HepG2 (cell line): ENCODE data around the gene FAM117B. TPM values are rescaled to one million over a fixed set of nuclear protein-coding genes. Genes with fewer than 3 reads are reported as not detected.

Source experiments
- ATF1 ChIP-seq: IDR thresholded peaks from 2 replicates; pipeline ENCODE4 v1.6.1; 2016; ENCODE audit warnings: mild to moderate bottlenecking, control low read depth
- GABPB1 ChIP-seq: IDR thresholded peaks from 2 replicates; pipeline ENCODE4 v1.6.1; 2016; ENCODE audit warnings: mild to moderate bottlenecking, missing genetic modification reagents, moderate library complexity, missing compliant biosample characterization
- KLF11 ChIP-seq: IDR thresholded peaks from 2 replicates; pipeline ENCODE4 v1.6.1; 2016; ENCODE audit warnings: missing compliant biosample characterization
- NPAS2 ChIP-seq: sonication (generic); formaldehyde crosslinking; IDR thresholded peaks from 2 replicates; pipeline ENCODE4 v1.8.0; 2022; ENCODE audit warnings: mild to moderate bottlenecking, missing genetic modification reagents, borderline replicate concordance
- NR2F1 ChIP-seq, 2 experiments: fragments of 450-650 bp in 1 of 2; formaldehyde crosslinking in 1 of 2; IDR thresholded peaks; 2 replicates each; pipeline versions ENCODE4 v1.5.0 to v1.6.1; 2016 to 2020; ENCODE audit warnings: mild to moderate bottlenecking in 1 of 2, missing compliant biosample characterization in 1 of 2, missing genetic modification reagents in 1 of 2, moderate library complexity in 1 of 2
- THAP11 ChIP-seq: IDR thresholded peaks from 2 replicates; pipeline ENCODE4 v1.6.1; 2016; ENCODE audit warnings: missing biosample characterization, missing genetic modification reagents
- ZFX ChIP-seq: sonication (generic); formaldehyde crosslinking; IDR thresholded peaks from 2 replicates; pipeline ENCODE4 v1.4.0; 2020; ENCODE audit warnings: mild to moderate bottlenecking, low read depth, missing genetic modification reagents, moderate library complexity
- ZNF577 ChIP-seq: sonication (generic); formaldehyde crosslinking; IDR thresholded peaks from 2 replicates; pipeline ENCODE4 v1.4.0; 2020; ENCODE audit warnings: mild to moderate bottlenecking, low read depth, missing genetic modification reagents, borderline replicate concordance
- ZNF720 ChIP-seq: sonication (generic); formaldehyde crosslinking; IDR thresholded peaks from 2 replicates; pipeline ENCODE4 v1.4.0; 2020; ENCODE audit warnings: missing genetic modification reagents
- ZNF792 ChIP-seq: IDR thresholded peaks from 2 replicates; pipeline ENCODE4 v1.6.1; 2016
- polyA plus RNA-seq, 8 experiments: library from polyadenylated mRNA; depleted of rRNA in 3 of 8; stranded (reverse) in 7 of 8; unstranded in 1 of 8; fragments of >200 nt; fragmentation: Illumina TruSeq in 4 of 8; extraction: Trizol in 4 of 8; gene quantifications; 2 replicates each; pipeline versions ENCODE4 v1.2.1 to v1.2.3, GENCODE V29; 2011 to 2016; ENCODE audit warnings: low read depth in 4 of 8, missing spikeins in 1 of 8, mixed read lengths in 1 of 8; ENCODE audit not compliant: insufficient read depth in 1 of 8
- total RNA-seq, 5 experiments: library from RNA; depleted of rRNA; stranded (reverse); fragments of >200 nt; fragmentation: Illumina TruSeq; extraction: Trizol; gene quantifications; 2 replicates each; pipeline ENCODE4 v1.2.3, GENCODE V29; 2016; ENCODE audit warnings: low read depth in 1 of 5
- TF ChIP-seq, protein P1 (sequence below): sonication (generic); formaldehyde crosslinking; IDR thresholded peaks from 2 replicates; pipeline ENCODE4 v1.8.0; 2022; ENCODE audit warnings: missing genetic modification reagents, low read depth, mild to moderate bottlenecking, borderline replicate concordance
- TF ChIP-seq, protein P2 (sequence below): conservative IDR thresholded peaks from 2 replicates; pipeline ENCODE4 v1.6.1; 2018; ENCODE audit warnings: missing genetic modification reagents
- TF ChIP-seq, protein P3 (sequence below): sonication (generic); formaldehyde crosslinking; IDR thresholded peaks from 2 replicates; pipeline ENCODE4 v1.4.0; 2020; ENCODE audit warnings: missing genetic modification reagents, borderline replicate concordance
- TF ChIP-seq, protein P4 (sequence below): IDR thresholded peaks from 2 replicates; pipeline ENCODE4 v1.6.1; 2016; ENCODE audit warnings: missing biosample characterization, missing genetic modification reagents, low read depth
- TF ChIP-seq, protein P5 (sequence below): IDR thresholded peaks from 2 replicates; pipeline ENCODE4 v1.6.1; 2016; ENCODE audit warnings: missing compliant biosample characterization, missing genetic modification reagents, borderline replicate concordance

The FAM117B gene
- total and polyA plus RNA-seq, 2 of the 13 experiments (the other 11 are each of a cell fraction or from before 2014, with no cell fraction given) = 5.8 to 11.0 TPM

DNA sequence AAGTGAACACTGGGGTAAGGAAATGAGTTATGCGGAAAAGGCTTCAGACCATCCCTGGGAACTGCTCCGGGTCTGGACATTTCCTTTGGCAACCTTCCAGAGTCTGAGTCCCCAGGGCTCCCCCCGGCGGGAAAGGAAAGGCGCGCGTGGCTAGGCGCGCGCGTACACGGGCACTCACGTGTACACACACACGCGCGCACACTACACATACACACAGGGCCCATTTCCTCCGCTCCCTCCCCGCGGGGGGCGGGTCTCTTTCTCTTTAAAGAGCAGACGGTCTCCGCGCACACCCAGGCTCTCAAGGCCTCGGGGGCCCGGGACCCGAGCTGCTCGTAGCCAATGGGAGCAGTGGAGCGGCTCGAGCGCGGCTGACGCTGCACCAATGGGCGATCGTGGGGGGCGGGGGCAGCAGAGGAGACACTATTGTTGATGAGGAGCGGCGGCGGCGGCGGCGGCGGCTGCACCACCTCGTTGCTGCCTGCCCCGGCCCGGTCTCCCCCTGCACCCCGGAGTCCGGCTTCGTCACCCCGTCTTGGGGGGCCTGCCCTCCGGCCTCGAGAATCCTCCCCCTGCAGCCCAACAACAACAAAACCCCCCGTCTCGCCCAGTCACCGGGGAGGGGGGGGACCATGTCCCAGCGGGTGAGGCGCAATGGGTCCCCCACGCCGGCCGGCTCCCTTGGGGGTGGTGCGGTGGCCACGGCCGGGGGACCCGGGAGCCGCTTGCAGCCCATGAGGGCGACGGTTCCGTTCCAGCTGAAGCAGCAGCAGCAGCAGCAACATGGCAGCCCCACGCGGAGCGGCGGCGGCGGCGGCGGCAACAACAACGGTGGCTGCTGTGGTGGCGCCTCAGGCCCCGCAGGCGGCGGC is at the start of gene FAM117B (continued):
- TF ChIP-seq, protein P1, sequence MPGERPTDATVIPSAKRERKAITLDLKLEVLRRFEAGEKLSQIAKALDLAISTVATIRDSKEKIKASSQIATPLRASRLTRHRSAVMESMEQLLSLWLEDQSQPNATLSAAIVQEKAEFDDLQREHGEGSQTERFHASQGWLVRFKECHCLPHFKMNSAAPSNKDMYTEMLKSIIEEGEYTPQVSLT (CRISPR knock-in tag) = no peak
- TF ChIP-seq ZNF577 (CRISPR knock-in tag) (no peak), GABPB1 (peak; percentile 79), THAP11 (CRISPR knock-in tag) (peak; percentile 77), ZNF792 (CRISPR knock-in tag) (0 out of 2 replicates have a peak, but pooled peaks have one; percentile 46), NR2F1 (CRISPR knock-in tag; IDR thresholded peaks at IDR 0.05) (no peak), NPAS2 (peak; percentile 87; the same call in 1 of the 2 replicates), ZNF720 (CRISPR knock-in tag) (no peak), ZFX (CRISPR knock-in tag) (peak; percentile 87), ATF1 (CRISPR knock-in tag) (no peak; the same call in 1 of the 2 replicates), KLF11 (0 out of 2 replicates have a peak, but pooled peaks have one; percentile 87)
- TF ChIP-seq, protein P2, sequence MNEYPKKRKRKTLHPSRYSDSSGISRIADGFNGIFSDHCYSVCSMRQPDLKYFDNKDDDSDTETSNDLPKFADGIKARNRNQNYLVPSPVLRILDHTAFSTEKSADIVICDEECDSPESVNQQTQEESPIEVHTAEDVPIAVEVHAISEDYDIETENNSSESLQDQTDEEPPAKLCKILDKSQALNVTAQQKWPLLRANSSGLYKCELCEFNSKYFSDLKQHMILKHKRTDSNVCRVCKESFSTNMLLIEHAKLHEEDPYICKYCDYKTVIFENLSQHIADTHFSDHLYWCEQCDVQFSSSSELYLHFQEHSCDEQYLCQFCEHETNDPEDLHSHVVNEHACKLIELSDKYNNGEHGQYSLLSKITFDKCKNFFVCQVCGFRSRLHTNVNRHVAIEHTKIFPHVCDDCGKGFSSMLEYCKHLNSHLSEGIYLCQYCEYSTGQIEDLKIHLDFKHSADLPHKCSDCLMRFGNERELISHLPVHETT (CRISPR knock-in tag) = no peak; the same call in 1 of the 2 replicates
- TF ChIP-seq, protein P3, sequence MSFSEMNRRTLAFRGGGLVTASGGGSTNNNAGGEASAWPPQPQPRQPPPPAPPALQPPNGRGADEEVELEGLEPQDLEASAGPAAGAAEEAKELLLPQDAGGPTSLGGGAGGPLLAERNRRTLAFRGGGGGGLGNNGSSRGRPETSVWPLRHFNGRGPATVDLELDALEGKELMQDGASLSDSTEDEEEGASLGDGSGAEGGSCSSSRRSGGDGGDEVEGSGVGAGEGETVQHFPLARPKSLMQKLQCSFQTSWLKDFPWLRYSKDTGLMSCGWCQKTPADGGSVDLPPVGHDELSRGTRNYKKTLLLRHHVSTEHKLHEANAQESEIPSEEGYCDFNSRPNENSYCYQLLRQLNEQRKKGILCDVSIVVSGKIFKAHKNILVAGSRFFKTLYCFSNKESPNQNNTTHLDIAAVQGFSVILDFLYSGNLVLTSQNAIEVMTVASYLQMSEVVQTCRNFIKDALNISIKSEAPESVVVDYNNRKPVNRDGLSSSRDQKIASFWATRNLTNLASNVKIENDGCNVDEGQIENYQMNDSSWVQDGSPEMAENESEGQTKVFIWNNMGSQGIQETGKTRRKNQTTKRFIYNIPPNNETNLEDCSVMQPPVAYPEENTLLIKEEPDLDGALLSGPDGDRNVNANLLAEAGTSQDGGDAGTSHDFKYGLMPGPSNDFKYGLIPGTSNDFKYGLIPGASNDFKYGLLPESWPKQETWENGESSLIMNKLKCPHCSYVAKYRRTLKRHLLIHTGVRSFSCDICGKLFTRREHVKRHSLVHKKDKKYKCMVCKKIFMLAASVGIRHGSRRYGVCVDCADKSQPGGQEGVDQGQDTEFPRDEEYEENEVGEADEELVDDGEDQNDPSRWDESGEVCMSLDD (CRISPR knock-in tag) = peak; percentile 64; the same call in 1 of the 2 replicates
- TF ChIP-seq, protein P4, sequence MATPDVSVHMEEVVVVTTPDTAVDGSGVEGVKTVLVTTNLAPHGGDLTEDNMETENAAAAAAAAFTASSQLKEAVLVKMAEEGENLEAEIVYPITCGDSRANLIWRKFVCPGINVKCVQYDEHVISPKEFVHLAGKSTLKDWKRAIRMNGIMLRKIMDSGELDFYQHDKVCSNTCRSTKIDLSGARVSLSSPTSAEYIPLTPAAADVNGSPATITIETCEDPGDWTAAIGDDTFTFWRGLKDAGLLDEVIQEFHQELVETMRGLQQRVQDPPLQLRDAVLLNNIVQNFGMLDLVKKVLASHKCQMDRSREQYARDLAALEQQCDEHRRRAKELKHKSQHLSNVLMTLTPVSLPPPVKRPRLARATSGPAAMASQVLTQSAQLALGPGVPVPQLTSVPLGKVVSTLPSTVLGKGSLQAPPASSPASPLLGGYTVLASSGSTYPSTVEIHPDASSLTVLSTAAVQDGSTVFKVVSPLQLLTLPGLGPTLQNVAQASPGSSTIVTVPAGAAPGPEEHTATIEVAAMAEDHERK (CRISPR knock-in tag) = no peak
- TF ChIP-seq, protein P5, sequence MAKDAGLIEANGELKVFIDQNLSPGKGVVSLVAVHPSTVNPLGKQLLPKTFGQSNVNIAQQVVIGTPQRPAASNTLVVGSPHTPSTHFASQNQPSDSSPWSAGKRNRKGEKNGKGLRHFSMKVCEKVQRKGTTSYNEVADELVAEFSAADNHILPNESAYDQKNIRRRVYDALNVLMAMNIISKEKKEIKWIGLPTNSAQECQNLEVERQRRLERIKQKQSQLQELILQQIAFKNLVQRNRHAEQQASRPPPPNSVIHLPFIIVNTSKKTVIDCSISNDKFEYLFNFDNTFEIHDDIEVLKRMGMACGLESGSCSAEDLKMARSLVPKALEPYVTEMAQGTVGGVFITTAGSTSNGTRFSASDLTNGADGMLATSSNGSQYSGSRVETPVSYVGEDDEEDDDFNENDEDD (CRISPR knock-in tag) = peak; percentile 85
